Parathyroid adenoma (tissue), 2 donors: Measurements from ENCODE around the gene STAMBPL1.

ENCODE experiments used
- H2AFZ ChIP-seq: fragments of 300-600 bp; sonication (generic); one replicate; pipeline ENCODE4 v1.7.0; 2017; ENCODE audit warnings: antibody characterized with exemption, mild to moderate bottlenecking
- H3K27ac ChIP-seq: fragments of 300-600 bp; sonication (generic); one replicate; pipeline ENCODE4 v1.7.0; 2017
- H3K27me3 ChIP-seq: fragments of 300-600 bp; sonication (generic); one replicate; pipeline ENCODE4 v1.7.0; 2017; ENCODE audit warnings: low read length; ENCODE audit not compliant: control insufficient read depth, insufficient read depth
- H3K36me3 ChIP-seq: fragments of 300-600 bp; sonication (generic); one replicate; pipeline ENCODE4 v1.7.0; 2017; ENCODE audit warnings: low read length; ENCODE audit not compliant: control insufficient read depth, insufficient read depth
- H3K4me1 ChIP-seq: fragments of 300-600 bp; sonication (generic); one replicate; pipeline ENCODE4 v1.7.0; 2017; ENCODE audit warnings: control low read depth
- H3K4me2 ChIP-seq: fragments of 300-600 bp; sonication (generic); one replicate; pipeline ENCODE4 v1.7.0; 2017; ENCODE audit warnings: low read length
- H3K4me3 ChIP-seq: fragments of 300-600 bp; sonication (generic); one replicate; pipeline ENCODE4 v1.7.0; 2017; ENCODE audit warnings: low read depth, low read length
- H3K79me2 ChIP-seq: fragments of 300-600 bp; sonication (generic); one replicate; pipeline ENCODE4 v1.7.0; 2017; ENCODE audit warnings: control low read depth
- H3K9ac ChIP-seq: fragments of 300-600 bp; sonication (generic); one replicate; pipeline ENCODE4 v1.7.0; 2017; ENCODE audit warnings: mild to moderate bottlenecking
- H3K9me3 ChIP-seq: fragments of 300-600 bp; sonication (generic); one replicate; pipeline ENCODE4 v1.7.0; 2017; ENCODE audit warnings: low read length; ENCODE audit not compliant: control insufficient read depth
- CTCF ChIP-seq: fragments of 300-600 bp; sonication (generic); IDR thresholded peaks from one replicate; pipeline ENCODE4 v1.7.0; 2017; ENCODE audit warnings: antibody characterized with exemption, mild to moderate bottlenecking
- donor health status: primary hyperparathyroidism.

STAMBPL1 gene

GRCh38 chr10:88952647-88953111 is 72.6 kb downstream of the STAMBPL1 start, which contains the start of gene ACTA2:
Gene ACTA2, minus strand, starts transcription at chr10:88952773. Its CDS starts 3,843 bp downstream, at chr10:88948930.
- Histone ChIP-seq H3K36me3 (no peaks in the 10 kb centered on the region), H3K4me2 (no peak within 1 kb of the TSS), H3K4me3 (peak within 1 kb of the TSS; percentile 21), H3K4me1 (peaks cover 4% of the 10 kb centered on the region), H3K79me2 (no peaks in the 10 kb centered on the region), H3K9ac (no peak within 1 kb of the TSS), H2AFZ (peak within 1 kb of the TSS; percentile 23), H3K27me3 (no peaks in the 10 kb centered on the region), H3K9me3 (no peaks in the 10 kb centered on the region), H3K27ac (peak within 1 kb of the TSS; percentile 57)
- TF ChIP-seq CTCF, result no peak

GRCh38 chr10:88953662-88954061 is 73.6 kb downstream of the STAMBPL1 start:
- Histone ChIP-seq H2AFZ (no peak overlapping the region), H3K36me3 (no peaks in the 10 kb centered on the region), H3K27ac (no peak overlapping the region), H3K4me3 (no peak overlapping the region), H3K9me3 (no peaks in the 10 kb centered on the region), H3K79me2 (no peaks in the 10 kb centered on the region), H3K4me1 (peaks cover 4% of the 10 kb centered on the region), H3K27me3 (no peaks in the 10 kb centered on the region), H3K9ac (no peak overlapping the region), H3K4me2 (no peak overlapping the region)
- TF ChIP-seq CTCF, result no peak

GRCh38 chr10:88954458-88955083 is 74.5 kb downstream of the STAMBPL1 start:
- H2AFZ ChIP-seq, result no peak overlapping the region
- no peaks in the 10 kb centered on the region for H3K79me2 ChIP-seq
- no peak overlapping the region for H3K4me2 ChIP-seq
- peaks cover 4% of the 10 kb centered on the region for H3K4me1 ChIP-seq
- H3K4me3 ChIP-seq, result no peak overlapping the region
- no peaks in the 10 kb centered on the region for H3K9me3 ChIP-seq
- no peaks in the 10 kb centered on the region for H3K27me3 ChIP-seq
- H3K27ac ChIP-seq, result no peak overlapping the region
- H3K9ac ChIP-seq, result no peak overlapping the region
- TF ChIP-seq CTCF, result no peak
- H3K36me3 ChIP-seq, result no peaks in the 10 kb centered on the region

GRCh38 chr10:88957381-88957780 is 77.3 kb downstream of the STAMBPL1 start:
- Histone ChIP-seq H3K4me2 (no peak overlapping the region), H3K27me3 (no peaks in the 10 kb centered on the region), H3K36me3 (no peaks in the 10 kb centered on the region), H3K27ac (no peak overlapping the region), H2AFZ (no peak overlapping the region), H3K4me1 (no peaks in the 10 kb centered on the region), H3K4me3 (no peak overlapping the region), H3K79me2 (no peaks in the 10 kb centered on the region), H3K9ac (no peak overlapping the region), H3K9me3 (no peaks in the 10 kb centered on the region)
- TF ChIP-seq CTCF, result no peak

GRCh38 chr10:88958721-88959120 is 78.7 kb downstream of the STAMBPL1 start:
- H3K36me3 ChIP-seq, result no peaks in the 10 kb centered on the region
- H2AFZ ChIP-seq, result no peak overlapping the region
- no peaks in the 10 kb centered on the region for H3K79me2 ChIP-seq
- H3K4me3 ChIP-seq, result no peak overlapping the region
- no peaks in the 10 kb centered on the region for H3K9me3 ChIP-seq
- no peak for TF ChIP-seq CTCF
- H3K9ac ChIP-seq, result no peak overlapping the region
- no peak overlapping the region for H3K4me2 ChIP-seq
- no peaks in the 10 kb centered on the region for H3K27me3 ChIP-seq
- no peak overlapping the region for H3K27ac ChIP-seq
- H3K4me1 ChIP-seq, result no peaks in the 10 kb centered on the region
